ENCODE results near the gene HSDL2. TPM values are rescaled to one million over a fixed set of nuclear protein-coding genes. Genes with fewer than 3 reads are reported as not detected.
A peak's percentile ranks its signal among the peaks of the same experiment; 100 is the strongest.

The HSDL2 gene
- total and polyA plus RNA-seq, 2 experiments from 2014 or later, result 43.8 to 46.4 TPM

DNA sequence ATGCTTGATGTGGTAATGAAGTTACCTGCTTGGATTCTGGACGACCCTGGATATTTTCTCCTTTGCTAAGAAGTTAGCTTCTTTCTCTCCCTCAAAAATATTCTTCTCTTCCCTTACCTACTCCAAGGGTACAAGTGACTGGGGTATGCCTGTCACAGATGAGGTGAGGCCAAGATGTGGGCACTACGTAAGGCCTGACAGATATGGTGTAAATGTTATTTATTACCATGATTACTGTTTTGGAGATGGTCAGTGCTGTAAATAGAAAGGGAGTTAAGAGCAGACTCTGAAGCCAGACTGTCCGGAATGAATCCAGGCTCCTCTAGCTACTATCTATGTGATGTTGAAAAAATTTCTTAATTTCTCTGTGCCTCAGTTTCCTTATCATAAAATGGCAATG, 105.7 kb downstream of the HSDL2 start:
- TF ChIP-seq, protein P1, sequence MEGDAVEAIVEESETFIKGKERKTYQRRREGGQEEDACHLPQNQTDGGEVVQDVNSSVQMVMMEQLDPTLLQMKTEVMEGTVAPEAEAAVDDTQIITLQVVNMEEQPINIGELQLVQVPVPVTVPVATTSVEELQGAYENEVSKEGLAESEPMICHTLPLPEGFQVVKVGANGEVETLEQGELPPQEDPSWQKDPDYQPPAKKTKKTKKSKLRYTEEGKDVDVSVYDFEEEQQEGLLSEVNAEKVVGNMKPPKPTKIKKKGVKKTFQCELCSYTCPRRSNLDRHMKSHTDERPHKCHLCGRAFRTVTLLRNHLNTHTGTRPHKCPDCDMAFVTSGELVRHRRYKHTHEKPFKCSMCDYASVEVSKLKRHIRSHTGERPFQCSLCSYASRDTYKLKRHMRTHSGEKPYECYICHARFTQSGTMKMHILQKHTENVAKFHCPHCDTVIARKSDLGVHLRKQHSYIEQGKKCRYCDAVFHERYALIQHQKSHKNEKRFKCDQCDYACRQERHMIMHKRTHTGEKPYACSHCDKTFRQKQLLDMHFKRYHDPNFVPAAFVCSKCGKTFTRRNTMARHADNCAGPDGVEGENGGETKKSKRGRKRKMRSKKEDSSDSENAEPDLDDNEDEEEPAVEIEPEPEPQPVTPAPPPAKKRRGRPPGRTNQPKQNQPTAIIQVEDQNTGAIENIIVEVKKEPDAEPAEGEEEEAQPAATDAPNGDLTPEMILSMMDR (IDR thresholded peaks at IDR 0.05; ENCODE audit: low read depth, low read length), result no peak
- peak overlapping the region; percentile 100 for H3K4me3 ChIP-seq

DNA sequence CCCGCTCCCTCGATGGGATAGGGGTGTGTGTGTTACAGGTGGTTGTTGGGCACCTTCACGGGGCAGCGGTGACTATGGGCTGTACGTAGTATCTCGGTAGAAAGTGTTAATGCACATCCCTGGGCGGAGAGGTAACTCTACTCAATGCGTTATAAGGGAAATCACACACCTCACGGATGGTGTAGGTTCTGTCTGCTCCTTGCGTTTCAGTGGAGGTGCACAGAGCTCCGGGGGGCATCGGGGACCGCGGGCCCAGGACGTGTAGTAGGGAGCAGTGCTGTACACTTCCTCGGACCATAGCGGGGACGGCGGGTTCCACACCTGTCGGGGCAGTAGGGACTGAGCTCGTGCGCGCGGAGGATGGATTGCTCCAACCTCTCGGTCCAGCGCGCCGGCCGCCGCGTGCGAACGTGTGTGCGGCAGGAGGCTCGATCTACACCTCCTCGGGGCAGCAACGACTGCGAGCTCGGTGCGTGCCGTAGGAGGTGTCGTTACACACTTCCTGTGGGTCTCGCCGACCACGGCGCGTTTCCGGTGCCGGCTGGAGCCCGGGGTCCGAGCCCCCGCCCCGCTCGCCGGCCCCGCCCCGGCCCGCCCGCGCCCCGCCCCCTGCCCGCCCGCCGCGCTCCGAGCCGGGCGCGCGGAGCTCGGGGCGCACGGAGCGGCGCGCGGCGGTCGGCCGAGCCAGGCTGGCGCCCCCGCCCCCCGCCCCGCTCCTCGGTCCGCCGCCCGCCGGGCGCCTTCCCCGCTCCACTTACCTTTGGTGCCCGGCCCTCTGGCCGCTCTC, 106.5 kb downstream of the HSDL2 start, which contains the start of gene KIAA1958:
Gene KIAA1958, plus strand, starts transcription at position 607 of the 787 bp plus-strand sequence. CDS start 87,254 bp downstream, outside the sequence.
- Histone ChIP-seq H3K9me3 (ENCODE audit: low read depth) (no peaks in the 10 kb centered on the region), H3K36me3 (no peaks in the 10 kb centered on the region), H3K27me3 (no peaks in the 10 kb centered on the region), H3K27ac (peak within 1 kb of the TSS; percentile 98), H3K4me3 (peak within 1 kb of the TSS; percentile 100), H3K4me1 (ENCODE audit: low read depth) (peaks cover 25% of the 10 kb centered on the region)
- TF ChIP-seq, protein P1 (IDR thresholded peaks at IDR 0.05; ENCODE audit: low read depth, low read length), result no peak
- peak; percentile 73 to 91 for DNase-seq (ENCODE audit: low read depth in 1 of 2, low spot score in 1 of 2)

More for the DNA sequence above, 105.7 kb downstream of the HSDL2 start:
- Histone ChIP-seq H3K27ac (no peak overlapping the region), H3K36me3 (no peaks in the 10 kb centered on the region), H3K9me3 (ENCODE audit: low read depth) (no peaks in the 10 kb centered on the region), H3K4me1 (ENCODE audit: low read depth) (peaks cover 25% of the 10 kb centered on the region), H3K27me3 (no peaks in the 10 kb centered on the region)
- DNase-seq (ENCODE audit: low read depth in 1 of 2, low spot score in 1 of 2), result no peak

DNA sequence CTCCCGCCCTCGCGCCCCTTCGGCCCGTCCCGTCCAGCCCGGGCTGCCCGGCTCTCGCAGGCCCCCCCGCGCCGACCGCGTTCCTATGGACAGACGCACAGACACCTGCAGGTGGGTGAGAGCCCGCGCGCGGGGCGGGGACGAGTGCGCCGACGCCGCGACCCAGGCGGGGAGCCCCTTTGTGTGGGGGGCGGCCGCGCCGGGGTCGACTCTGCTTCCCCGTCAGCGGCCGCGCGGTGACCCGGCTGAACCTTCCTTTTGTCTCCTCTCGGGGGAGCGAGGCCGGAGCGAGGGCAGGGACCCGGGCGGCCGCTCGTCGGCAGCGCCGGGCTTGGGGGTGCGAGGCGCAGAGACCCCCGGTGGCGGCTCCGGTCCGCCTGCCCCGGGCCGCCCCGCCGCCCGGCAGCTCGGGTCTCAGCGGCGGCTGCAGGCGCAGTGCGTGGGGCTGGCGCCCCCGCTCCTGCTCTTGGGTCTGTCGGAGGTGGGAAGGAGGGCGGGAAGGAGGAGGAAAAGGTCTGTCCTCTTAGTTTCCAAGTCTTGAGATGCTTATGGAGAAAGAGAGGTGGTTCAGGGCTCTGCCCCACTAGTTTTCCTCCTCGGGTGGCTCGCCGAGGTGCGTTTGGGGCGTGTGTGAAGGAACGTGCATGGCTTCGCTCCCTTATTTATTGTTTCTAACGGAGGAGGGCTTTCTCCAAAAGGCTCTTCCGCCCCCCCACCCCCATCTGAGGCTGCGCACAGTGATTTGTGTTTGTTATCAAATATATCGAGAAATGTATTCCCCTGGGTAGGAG, 107.3 kb downstream of the HSDL2 start:
- H3K27ac ChIP-seq, result peak overlapping the region; percentile 98
- no peaks in the 10 kb centered on the region for H3K9me3 ChIP-seq (ENCODE audit: low read depth)
- TF ChIP-seq, protein P1 (IDR thresholded peaks at IDR 0.05; ENCODE audit: low read depth, low read length), result no peak

DNA sequence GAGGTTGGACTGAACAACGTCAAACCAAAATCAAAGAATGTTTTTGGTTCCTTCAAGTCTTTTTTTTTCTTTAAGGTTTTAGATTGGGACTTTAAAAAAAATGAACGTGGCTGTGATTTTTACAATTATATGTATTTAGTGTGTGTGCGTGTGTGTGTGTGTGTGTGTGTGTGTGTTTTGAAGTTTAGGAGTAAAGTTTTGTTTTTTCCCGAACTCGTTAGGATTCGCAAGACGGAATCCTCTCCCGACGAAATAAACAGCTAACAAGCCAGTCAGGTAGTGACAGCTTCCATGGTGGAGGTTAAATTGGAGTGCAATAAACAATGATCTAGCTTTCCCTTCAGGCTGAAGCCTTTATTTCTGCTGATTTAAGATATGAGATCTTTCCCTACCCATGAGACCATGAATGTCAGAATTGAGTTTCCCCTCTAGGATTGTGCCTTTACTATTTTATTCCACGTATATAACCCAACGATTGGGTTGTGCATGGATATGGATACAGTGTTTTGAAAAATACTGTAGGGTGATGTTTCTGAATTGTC, 108.0 kb downstream of the HSDL2 start:
- Histone ChIP-seq H3K27me3 (no peaks in the 10 kb centered on the region), H3K36me3 (no peaks in the 10 kb centered on the region), H3K27ac (peak overlapping the region; percentile 98), H3K4me3 (peak overlapping the region; percentile 100), H3K9me3 (ENCODE audit: low read depth) (no peaks in the 10 kb centered on the region), H3K4me1 (ENCODE audit: low read depth) (peaks cover 25% of the 10 kb centered on the region)
- TF ChIP-seq, protein P1 (IDR thresholded peaks at IDR 0.05; ENCODE audit: low read depth, low read length), result no peak
- DNase-seq (ENCODE audit: low read depth in 1 of 2, low spot score in 1 of 2), result peak in 1 of 2 donors; percentile 29

More for the DNA sequence above, 107.3 kb downstream of the HSDL2 start:
- no peaks in the 10 kb centered on the region for H3K27me3 ChIP-seq
- H3K4me1 ChIP-seq (ENCODE audit: low read depth), result peaks cover 25% of the 10 kb centered on the region
- peak overlapping the region; percentile 100 for H3K4me3 ChIP-seq
- DNase-seq (ENCODE audit: low read depth in 1 of 2, low spot score in 1 of 2), result peak; percentile 53 to 66
- no peaks in the 10 kb centered on the region for H3K36me3 ChIP-seq

DNA sequence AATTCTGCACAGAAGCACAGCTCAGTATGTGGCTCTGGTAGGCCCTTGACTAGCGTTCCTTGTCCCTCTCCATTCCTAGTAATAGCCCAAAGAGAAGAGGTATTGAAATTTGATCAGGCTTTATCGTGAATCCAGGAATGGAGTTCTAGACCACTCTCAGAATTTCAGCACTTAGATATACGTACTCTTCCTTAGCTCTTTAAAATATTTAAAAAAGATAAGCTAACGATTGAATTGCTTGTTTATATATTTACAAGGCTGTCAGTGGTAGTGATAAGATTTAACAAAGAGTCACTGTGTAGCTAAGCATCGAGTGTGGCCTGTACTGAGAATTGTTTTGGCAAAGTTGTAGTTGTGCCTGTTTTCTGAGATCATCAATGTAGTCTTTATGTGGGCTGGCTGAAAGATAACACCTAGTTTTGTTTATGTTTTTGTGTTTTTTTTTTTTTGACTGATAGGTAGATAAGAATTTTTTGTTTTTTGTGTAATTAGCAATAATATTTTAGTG, 109.2 kb downstream of the HSDL2 start:
- H3K27ac ChIP-seq, result peak overlapping the region; percentile 47
- TF ChIP-seq, protein P1 (IDR thresholded peaks at IDR 0.05; ENCODE audit: low read depth, low read length), result no peak
- no peaks in the 10 kb centered on the region for H3K27me3 ChIP-seq
- H3K9me3 ChIP-seq (ENCODE audit: low read depth), result no peaks in the 10 kb centered on the region
- H3K4me1 ChIP-seq (ENCODE audit: low read depth), result peaks cover 25% of the 10 kb centered on the region
- peak overlapping the region; percentile 100 for H3K4me3 ChIP-seq
- peak in 1 of 2 donors; percentile 58 for DNase-seq (ENCODE audit: low read depth in 1 of 2, low spot score in 1 of 2)
- H3K36me3 ChIP-seq, result no peaks in the 10 kb centered on the region
